ENCODE measurements around the gene GAL3ST3.

DNA sequence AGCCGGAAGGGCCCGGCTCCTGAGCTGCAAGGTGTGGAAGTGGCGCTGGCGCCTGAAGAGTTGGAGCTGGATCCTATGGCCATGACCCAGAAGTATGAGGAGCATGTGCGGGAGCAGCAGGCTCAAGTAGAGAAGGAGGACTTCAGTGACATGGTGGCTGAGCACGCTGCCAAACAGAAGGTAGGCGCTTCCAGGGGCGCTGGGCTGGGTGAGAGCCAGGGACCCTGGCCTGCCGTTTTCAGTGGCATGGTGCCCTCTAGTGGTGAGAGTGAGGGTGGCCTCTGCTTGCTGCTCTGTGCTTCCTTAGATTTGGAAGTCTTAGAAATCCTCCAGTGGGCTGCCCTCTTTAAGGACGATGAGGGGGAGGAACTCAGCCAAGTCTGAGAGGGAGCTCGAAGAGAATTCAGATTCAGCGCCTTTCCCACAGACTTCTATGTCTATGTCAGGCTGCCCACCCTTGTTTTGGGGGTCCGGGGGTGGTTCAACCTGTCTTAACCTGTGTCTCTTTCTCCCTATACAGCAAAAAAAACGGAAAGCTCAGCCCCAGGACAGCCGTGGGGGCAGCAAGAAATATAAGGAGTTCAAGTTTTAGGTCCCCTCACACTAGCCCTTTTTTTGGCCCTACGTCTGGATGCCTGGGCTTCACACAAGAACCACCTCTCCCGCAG, 19.3 kb upstream of the GAL3ST3 start:
- TF ChIP-seq CTCF (conservative IDR thresholded peaks at IDR 0.05; ENCODE audit: low read length) = peak; percentile 95
- TF ChIP-seq EZH2phosphoT487 (IDR thresholded peaks at IDR 0.05; ENCODE audit: borderline replicate concordance, low read depth, low read length) = no peak
